H1 (cell line): ENCODE data around the gene RHOT1. TPM values are rescaled to one million over a fixed set of nuclear protein-coding genes. Genes with fewer than 3 reads are reported as not detected.

Source experiments
- CTCF ChIA-PET: fragments of 300-600 bp; sonication (Branson Sonifier 250); formaldehyde crosslinking; loops from one replicate; lab custom pipeline; 2021; ENCODE audit not compliant: partially characterized antibody; lab: Charles Lee
- POLR2A ChIA-PET: fragments of 300-600 bp; sonication (Branson Sonifier 250); formaldehyde crosslinking; loops from one replicate; lab custom pipeline; 2021; ENCODE audit warnings: inconsistent platforms; ENCODE audit not compliant: partially characterized antibody; lab: Charles Lee
- DNase-seq, 2 experiments: peaks; one replicate each; pipeline versions ENCODE4 v3.0.0 to v3.0.0-alpha.2; 2010 to 2022; ENCODE audit warnings: low spot score in 2 of 2, low read depth in 1 of 2, mixed read lengths in 1 of 2
- FAIRE-seq: peaks from 2 replicates; lab custom pipeline; 2011; peaks lifted over from hg19 to GRCh38; lab: Jason Lieb, UNC
- H2AFZ ChIP-seq: 2 replicates; pipeline ENCODE4 v1.8.1; 2012; ENCODE audit warnings: low read length, inconsistent platforms
- H2AK5ac ChIP-seq: 2 replicates; pipeline ENCODE4 v1.6.1; 2013; ENCODE audit warnings: low read depth, low read length
- H2BK120ac ChIP-seq: replicated peaks from 2 replicates; pipeline ENCODE3; 2013; ENCODE audit warnings: low read depth, low read length, inconsistent platforms
- H2BK12ac ChIP-seq: 2 replicates; pipeline ENCODE4 v1.6.1; 2013; ENCODE audit warnings: low read depth, low read length
- H2BK15ac ChIP-seq: 2 replicates; pipeline ENCODE4 v1.6.1; 2013; ENCODE audit warnings: low read length
- H2BK20ac ChIP-seq: 2 replicates; pipeline ENCODE4 v1.6.1; 2013; ENCODE audit warnings: low read length
- H2BK5ac ChIP-seq: 2 replicates; pipeline ENCODE4 v1.6.1; 2013; ENCODE audit warnings: low read depth, low read length
- H3K14ac ChIP-seq: 2 replicates; pipeline ENCODE4 v1.6.1; 2013; ENCODE audit warnings: inconsistent platforms; ENCODE audit not compliant: insufficient read length
- H3K18ac ChIP-seq: 2 replicates; pipeline ENCODE4 v1.6.1; 2013; ENCODE audit warnings: low read length; ENCODE audit errors: extremely low read depth
- H3K23ac ChIP-seq: 2 replicates; pipeline ENCODE4 v1.6.1; 2013; ENCODE audit warnings: inconsistent platforms; ENCODE audit not compliant: insufficient read length
- H3K23me2 ChIP-seq: 2 replicates; pipeline ENCODE4 v1.6.1; 2013; ENCODE audit warnings: low read depth, low read length
- H3K27ac ChIP-seq: 2 replicates; pipeline ENCODE4 v1.6.1; 2011; ENCODE audit warnings: low read depth, low read length, inconsistent platforms
- H3K27me3 ChIP-seq, 4 experiments: replicated peaks in 1 of 4; 1 replicate in 1 of 4; 2 replicates in 3 of 4; pipeline versions ENCODE4 v1.6.1 to v1.8.1; 2011 to 2013; ENCODE audit warnings: low read length in 3 of 4, mild to moderate bottlenecking in 3 of 4, inconsistent platforms in 2 of 4, mixed read lengths in 2 of 4, moderate library complexity in 1 of 4; ENCODE audit not compliant: control insufficient read depth in 3 of 4, insufficient read depth in 3 of 4; ENCODE audit errors: extremely low read depth in 1 of 4
- H3K36me3 ChIP-seq, 4 experiments: 2 replicates each; pipeline versions ENCODE4 v1.6.1 to v1.8.1; 2011 to 2013; ENCODE audit warnings: mild to moderate bottlenecking in 4 of 4, low read length in 3 of 4, moderate library complexity in 2 of 4, control low read depth in 1 of 4, inconsistent platforms in 1 of 4; ENCODE audit not compliant: insufficient read depth in 4 of 4, control insufficient read depth in 2 of 4
- H3K4ac ChIP-seq: replicated peaks from 2 replicates; pipeline ENCODE3; 2013; ENCODE audit warnings: low read length, low read depth, mixed read lengths, inconsistent platforms; ENCODE audit not compliant: insufficient read length
- H3K4me1 ChIP-seq, 4 experiments: replicated peaks in 1 of 4; 1 replicate in 1 of 4; 2 replicates in 3 of 4; pipeline versions ENCODE4 v1.6.1 to v1.8.1; 2011 to 2013; ENCODE audit warnings: low read length in 3 of 4, inconsistent platforms in 2 of 4, mixed read lengths in 1 of 4; ENCODE audit not compliant: insufficient read depth in 4 of 4, control insufficient read depth in 3 of 4
- H3K4me2 ChIP-seq, 2 experiments: 2 replicates each; pipeline versions ENCODE4 v1.6.1 to v1.8.1; 2011 to 2013; ENCODE audit warnings: low read depth in 2 of 2, low read length in 2 of 2, control low read depth in 1 of 2, inconsistent platforms in 1 of 2, mild to moderate bottlenecking in 1 of 2; ENCODE audit not compliant: insufficient read depth in 1 of 2
- H3K4me3 ChIP-seq, 4 experiments: fragments of 200-600, 300-600 bp in 1 of 4; sonication (generic), shearing (Covaris generic), sonication (Bioruptor Twin) in 1 of 4; 2 replicates each; pipeline versions ENCODE4 v1.5.1 to v1.8.1; 2011 to 2016; ENCODE audit warnings: low read length in 4 of 4, low read depth in 3 of 4, control low read depth in 2 of 4, inconsistent platforms in 2 of 4, mild to moderate bottlenecking in 2 of 4, mixed read lengths in 1 of 4, moderate library complexity in 1 of 4; ENCODE audit not compliant: insufficient read depth in 2 of 4; ENCODE audit errors: extremely low read depth in 1 of 4
- H3K56ac ChIP-seq: replicated peaks from 2 replicates; pipeline ENCODE3; 2013; ENCODE audit warnings: low read depth, mild to moderate bottlenecking, mixed read lengths, low read length, inconsistent platforms; ENCODE audit not compliant: insufficient read length
- H3K79me1 ChIP-seq: 2 replicates; pipeline ENCODE4 v1.6.1; 2013; ENCODE audit warnings: low read depth, low read length, control low read depth
- H3K79me2 ChIP-seq, 2 experiments: 2 replicates each; pipeline versions ENCODE4 v1.6.1 to v1.8.1; 2012 to 2013; ENCODE audit warnings: low read length in 2 of 2, mild to moderate bottlenecking in 2 of 2, inconsistent platforms in 1 of 2; ENCODE audit not compliant: insufficient read depth in 2 of 2, control insufficient read depth in 1 of 2
- H3K9ac ChIP-seq, 4 experiments: replicated peaks in 1 of 4; 1 replicate in 1 of 4; 2 replicates in 3 of 4; pipeline versions ENCODE4 v1.6.1 to v1.8.1; 2011 to 2013; ENCODE audit warnings: low read depth in 3 of 4, low read length in 3 of 4, control low read depth in 2 of 4, mild to moderate bottlenecking in 2 of 4, moderate library complexity in 2 of 4, inconsistent platforms in 1 of 4; ENCODE audit errors: extremely low read depth in 1 of 4
- H3K9me3 ChIP-seq, 2 experiments: 2 replicates each; pipeline versions ENCODE4 v1.6.1 to v1.8.1; 2012 to 2013; ENCODE audit warnings: mild to moderate bottlenecking in 2 of 2, moderate library complexity in 2 of 2, control low read depth in 1 of 2, inconsistent platforms in 1 of 2, low read depth in 1 of 2, low read length in 1 of 2, mixed read lengths in 1 of 2; ENCODE audit not compliant: insufficient read depth in 2 of 2
- H4K20me1 ChIP-seq, 2 experiments: replicated peaks in 1 of 2; 2 replicates each; pipeline versions ENCODE3 to v1.8.1; 2011 to 2013; ENCODE audit warnings: inconsistent platforms in 2 of 2, low read length in 2 of 2, mild to moderate bottlenecking in 1 of 2; ENCODE audit not compliant: insufficient read depth in 2 of 2, control insufficient read depth in 1 of 2
- H4K5ac ChIP-seq: 2 replicates; pipeline ENCODE4 v1.6.1; 2013; ENCODE audit warnings: low read length, low read depth, mixed read lengths, inconsistent platforms; ENCODE audit not compliant: insufficient read length
- H4K8ac ChIP-seq: 2 replicates; pipeline ENCODE4 v1.8.0; 2013; ENCODE audit warnings: mild to moderate bottlenecking, moderate library complexity, low read length, inconsistent platforms; ENCODE audit not compliant: insufficient read depth; ENCODE audit errors: extremely low read depth
- H4K91ac ChIP-seq: replicated peaks from 2 replicates; pipeline ENCODE3; 2013; ENCODE audit warnings: low read length, mixed read lengths, inconsistent platforms; ENCODE audit not compliant: insufficient read length
- BACH1 ChIP-seq: IDR thresholded peaks from 2 replicates; pipeline ENCODE4 v1.6.1; 2012; ENCODE audit warnings: low read length, improper control_type of control experiment
- CTBP2 ChIP-seq: IDR thresholded peaks from 2 replicates; pipeline ENCODE4 v1.7.0; 2011; ENCODE audit warnings: borderline replicate concordance, mild to moderate bottlenecking, moderate library complexity, mixed read lengths, low read length; ENCODE audit not compliant: insufficient read depth, insufficient read length
- KDM5A ChIP-seq: fragments of 200-600 bp; IDR thresholded peaks from 2 replicates; pipeline ENCODE4 v1.7.1; 2012; ENCODE audit warnings: mild to moderate bottlenecking, low read length, inconsistent platforms, mixed read lengths
- MAFK ChIP-seq: IDR thresholded peaks from 2 replicates; pipeline ENCODE4 v1.6.1; 2012; ENCODE audit warnings: low read depth, mild to moderate bottlenecking, improper control_type of control experiment, low read length
- POLR2AphosphoS5 ChIP-seq: IDR thresholded peaks from 2 replicates; pipeline ENCODE4 v1.6.1; 2011; ENCODE audit warnings: low read depth, low read length
- RXRA ChIP-seq: IDR thresholded peaks from 2 replicates; pipeline ENCODE4 v1.6.1; 2011; ENCODE audit warnings: low read depth, mild to moderate bottlenecking, low read length, moderate library complexity; ENCODE audit not compliant: insufficient read depth
- SRF ChIP-seq: IDR thresholded peaks from 2 replicates; pipeline ENCODE4 v1.6.1; 2011; ENCODE audit warnings: mild to moderate bottlenecking, low read depth, low read length, moderate library complexity
- TAF1 ChIP-seq: IDR thresholded peaks from 2 replicates; pipeline ENCODE4 v1.6.1; 2011; ENCODE audit warnings: mild to moderate bottlenecking, low read depth, low read length
- YY1 ChIP-seq: IDR thresholded peaks from 2 replicates; pipeline ENCODE4 v1.6.1; 2011; ENCODE audit warnings: low read depth, mild to moderate bottlenecking, low read length
- WGBS, 2 experiments: shearing (Covaris generic) in 1 of 2; methylation state at CpG; one replicate each; pipeline versions ENCODE4 v1.1.6 to v1.1.7; 2013 to 2015; ENCODE audit warnings: low lambda C conversion rate in 2 of 2, mixed read lengths in 2 of 2, inconsistent platforms in 1 of 2, low coverage in 1 of 2, missing lambda C conversion rate in 1 of 2; ENCODE audit not compliant: insufficient replicate concordance in 2 of 2, insufficient coverage in 1 of 2, insufficient read length in 1 of 2; ENCODE audit errors: extremely low coverage in 1 of 2, missing lambda C conversion rate in 1 of 2; 5-methylcytosine and 5-hydroxymethylcytosine counted together
- polyA plus RNA-seq, 7 experiments: library from polyadenylated mRNA; depleted of rRNA in 3 of 7; stranded (reverse) in 5 of 7; unstranded in 2 of 7; fragments of >200 nt in 5 of 7; fragments of 200-250 nt in 2 of 7; gene quantifications; 1 replicate in 5 of 7; 2 replicates in 1 of 7; 4 replicates in 1 of 7; pipeline versions ENCODE4 v1.2.1 to v1.2.3, GENCODE V29; 2011 to 2013; ENCODE audit warnings: missing spikeins in 2 of 7, mixed read lengths in 2 of 7
- total RNA-seq: library from RNA; stranded (reverse); fragmentation: NEBNext Ultra II Directional; extraction: Animal tissue kit (Norgen Biotek cat#: 25700); gene quantifications from 2 replicates; pipeline ENCODE4 v1.2.1, GENCODE V29; 2021
- TF ChIP-seq, protein P1 (sequence below): IDR thresholded peaks from 2 replicates; pipeline ENCODE4 v1.6.1; 2012; ENCODE audit warnings: inconsistent platforms
- TF ChIP-seq, protein P2 (sequence below): IDR thresholded peaks from 2 replicates; pipeline ENCODE4 v1.6.1; 2012; ENCODE audit warnings: low read length, inconsistent platforms
- TF ChIP-seq, protein P3 (sequence below): IDR thresholded peaks from 2 replicates; pipeline ENCODE4 v1.6.1; 2012; ENCODE audit warnings: inconsistent platforms

The RHOT1 gene
- total and polyA plus RNA-seq, 2 of the 8 experiments (the other 6 are each of a cell fraction or from before 2014, with no cell fraction given), result 34.2 to 38.2 TPM

DNA sequence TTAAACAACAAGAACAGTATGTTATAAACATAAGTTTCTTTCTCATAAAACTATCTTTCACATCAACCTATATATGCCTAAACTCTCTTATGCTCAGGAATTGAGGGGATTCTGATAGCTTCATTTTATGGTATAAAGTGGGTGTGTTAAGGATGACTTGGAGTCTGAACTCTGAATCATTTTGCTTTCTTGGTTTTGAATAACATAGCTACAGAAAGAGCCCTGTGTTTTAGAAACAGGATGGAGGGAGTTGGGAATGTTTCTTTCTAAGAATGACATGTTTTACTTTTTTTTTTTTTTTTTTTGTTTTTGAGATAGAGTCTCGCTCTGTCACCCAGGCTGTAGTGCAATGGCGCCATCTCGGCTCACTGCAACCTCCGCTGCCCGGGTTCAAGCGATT, 50.1 kb downstream of the RHOT1 start:
- no peaks in the 10 kb centered on the region for H3K27me3 ChIP-seq
- H2BK12ac ChIP-seq, result no peak overlapping the region
- H3K4me1 ChIP-seq, result no peaks in the 10 kb centered on the region
- H3K4me2 ChIP-seq, result no peak overlapping the region
- H3K23ac ChIP-seq, result no peak overlapping the region
- H2BK5ac ChIP-seq, result no peak overlapping the region
- H3K4me3 ChIP-seq, result no peak overlapping the region
- H3K18ac ChIP-seq, result no peak overlapping the region
- CTCF ChIA-PET, result interaction anchor here (0.6 to 1.1 kb wide), 4 partner anchors 12 to 58 kb away, joined by 3 read pairs; no protein-coding TSS in a partner anchor
- H2BK120ac ChIP-seq, result no peak overlapping the region
- no peak overlapping the region for H3K9ac ChIP-seq
- H3K27ac ChIP-seq, result no peak overlapping the region
- DNase-seq (no peak), FAIRE-seq (no peak)
- H4K8ac ChIP-seq, result no peak overlapping the region
- POLR2A ChIA-PET, result interaction anchor here (0.7 kb wide), 1 partner anchor 10 kb away, joined by 3 read pairs; no protein-coding TSS in a partner anchor
- no peak overlapping the region for H3K56ac ChIP-seq
- H3K14ac ChIP-seq, result no peak overlapping the region
- no peak overlapping the region for H2BK20ac ChIP-seq
- no peaks in the 10 kb centered on the region for H3K9me3 ChIP-seq
- no peak overlapping the region for H2AK5ac ChIP-seq
- H4K20me1 ChIP-seq, result no peaks in the 10 kb centered on the region
- H4K5ac ChIP-seq, result no peak overlapping the region
- peaks cover 0 to 26% (median 3%) of the 10 kb centered on the region in 4 experiments; a peak in 6 of 8 replicates for H3K36me3 ChIP-seq
- no peaks in the 10 kb centered on the region for H3K23me2 ChIP-seq
- no peaks in the 10 kb centered on the region for H3K79me1 ChIP-seq
- no peak overlapping the region for H2AFZ ChIP-seq
- no peak overlapping the region for H4K91ac ChIP-seq
- no peak overlapping the region for H2BK15ac ChIP-seq
- WGBS, 2 experiments, result 97% methylated on average over 6 of the region's 6 CpGs; no CpG with 5 or more reads in 1 of the 2 experiments
- H3K4ac ChIP-seq, result no peak overlapping the region
- no peaks in the 10 kb centered on the region for H3K79me2 ChIP-seq
- TF ChIP-seq TAF1 (no peak), BACH1 (no peak), POLR2AphosphoS5 (no peak), MAFK (no peak), YY1 (no peak), SRF (no peak), RXRA (no peak), KDM5A (no peak), CTBP2 (no peak)
- TF ChIP-seq, protein P1, sequence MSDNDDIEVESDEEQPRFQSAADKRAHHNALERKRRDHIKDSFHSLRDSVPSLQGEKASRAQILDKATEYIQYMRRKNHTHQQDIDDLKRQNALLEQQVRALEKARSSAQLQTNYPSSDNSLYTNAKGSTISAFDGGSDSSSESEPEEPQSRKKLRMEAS, result no peak
- TF ChIP-seq, protein P2, sequence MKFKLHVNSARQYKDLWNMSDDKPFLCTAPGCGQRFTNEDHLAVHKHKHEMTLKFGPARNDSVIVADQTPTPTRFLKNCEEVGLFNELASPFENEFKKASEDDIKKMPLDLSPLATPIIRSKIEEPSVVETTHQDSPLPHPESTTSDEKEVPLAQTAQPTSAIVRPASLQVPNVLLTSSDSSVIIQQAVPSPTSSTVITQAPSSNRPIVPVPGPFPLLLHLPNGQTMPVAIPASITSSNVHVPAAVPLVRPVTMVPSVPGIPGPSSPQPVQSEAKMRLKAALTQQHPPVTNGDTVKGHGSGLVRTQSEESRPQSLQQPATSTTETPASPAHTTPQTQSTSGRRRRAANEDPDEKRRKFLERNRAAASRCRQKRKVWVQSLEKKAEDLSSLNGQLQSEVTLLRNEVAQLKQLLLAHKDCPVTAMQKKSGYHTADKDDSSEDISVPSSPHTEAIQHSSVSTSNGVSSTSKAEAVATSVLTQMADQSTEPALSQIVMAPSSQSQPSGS, result no peak
- TF ChIP-seq, protein P3, sequence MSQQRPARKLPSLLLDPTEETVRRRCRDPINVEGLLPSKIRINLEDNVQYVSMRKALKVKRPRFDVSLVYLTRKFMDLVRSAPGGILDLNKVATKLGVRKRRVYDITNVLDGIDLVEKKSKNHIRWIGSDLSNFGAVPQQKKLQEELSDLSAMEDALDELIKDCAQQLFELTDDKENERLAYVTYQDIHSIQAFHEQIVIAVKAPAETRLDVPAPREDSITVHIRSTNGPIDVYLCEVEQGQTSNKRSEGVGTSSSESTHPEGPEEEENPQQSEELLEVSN, result no peak
